GM18505 (cell line): Measurements from ENCODE around the gene CNGA3.
"Not testable (repeated sequence)": the region's sequence is repeated elsewhere in the genome, so short reads cannot be mapped to it uniquely, and the experiment has no call there.

Experiments
- ATAC-seq: cut with Tn5 transposase; IDR thresholded peaks from one replicate; pipeline ENCODE4 v1.9.1; 2021; ENCODE audit not compliant: unreplicated experiment
- POLR2A ChIP-seq: IDR thresholded peaks from 4 replicates; pipeline ENCODE4 v1.6.1; 2011; ENCODE audit warnings: borderline replicate concordance; ENCODE audit not compliant: insufficient read depth, insufficient read length; ENCODE audit errors: extremely low read depth

The CNGA3 gene

GRCh38 chr2:98416383-98417159 is 70.3 kb downstream of the CNGA3 start:
- TF ChIP-seq POLR2A = no peak
- no peak for ATAC-seq

DNA sequence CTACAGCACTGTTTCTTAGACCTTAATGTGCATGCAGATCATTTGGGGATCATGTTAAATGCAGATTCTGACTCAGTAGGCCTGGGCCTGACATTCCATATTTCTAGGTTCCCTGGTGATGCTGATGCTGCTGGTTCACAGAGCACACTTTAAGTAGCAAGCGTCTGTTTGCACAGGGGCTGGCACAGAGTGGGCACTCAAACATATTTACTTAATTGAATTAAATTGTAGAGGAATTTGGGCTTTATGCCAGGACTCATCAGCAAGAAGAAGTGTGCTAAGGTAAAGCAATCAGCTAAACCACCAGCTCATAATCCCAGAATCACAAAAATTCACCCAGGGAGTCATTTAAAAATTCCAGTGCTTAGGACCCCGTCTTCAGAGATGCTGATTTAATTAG is 73.3 kb downstream of the CNGA3 start:
- no peak for TF ChIP-seq POLR2A
- ATAC-seq = no peak

GRCh38 chr2:98419977-98420725 is 73.9 kb downstream of the CNGA3 start:
- no peak for TF ChIP-seq POLR2A
- no peak for ATAC-seq

GRCh38 chr2:98422449-98422848 is 76.2 kb downstream of the CNGA3 start:
- no peak for TF ChIP-seq POLR2A
- ATAC-seq = no peak

- TF ChIP-seq POLR2A = no peak
- no peak for ATAC-seq
Measured at GRCh38 chr2:98426771-98427170, 80.5 kb downstream of the CNGA3 start.

DNA sequence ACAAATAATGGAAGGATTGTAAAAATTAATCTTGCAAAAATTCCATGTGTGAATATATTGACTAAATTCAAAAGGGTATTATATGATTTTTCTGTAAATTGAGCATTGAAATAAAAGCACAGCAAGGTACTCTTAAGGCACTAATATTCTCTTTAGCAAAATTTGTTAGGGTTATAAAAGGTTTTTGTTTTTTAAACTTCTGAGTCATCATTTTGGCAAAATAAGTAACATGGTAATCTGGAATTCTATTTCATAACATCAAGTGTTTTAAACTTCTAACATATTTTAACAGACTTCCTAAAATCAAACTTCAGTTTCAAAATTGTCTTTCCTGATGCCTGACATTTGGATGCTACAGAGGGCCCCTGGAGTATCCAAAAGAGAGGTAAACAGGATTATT is 85.9 kb downstream of the CNGA3 start:
- ATAC-seq = no peak
- no peak for TF ChIP-seq POLR2A

DNA sequence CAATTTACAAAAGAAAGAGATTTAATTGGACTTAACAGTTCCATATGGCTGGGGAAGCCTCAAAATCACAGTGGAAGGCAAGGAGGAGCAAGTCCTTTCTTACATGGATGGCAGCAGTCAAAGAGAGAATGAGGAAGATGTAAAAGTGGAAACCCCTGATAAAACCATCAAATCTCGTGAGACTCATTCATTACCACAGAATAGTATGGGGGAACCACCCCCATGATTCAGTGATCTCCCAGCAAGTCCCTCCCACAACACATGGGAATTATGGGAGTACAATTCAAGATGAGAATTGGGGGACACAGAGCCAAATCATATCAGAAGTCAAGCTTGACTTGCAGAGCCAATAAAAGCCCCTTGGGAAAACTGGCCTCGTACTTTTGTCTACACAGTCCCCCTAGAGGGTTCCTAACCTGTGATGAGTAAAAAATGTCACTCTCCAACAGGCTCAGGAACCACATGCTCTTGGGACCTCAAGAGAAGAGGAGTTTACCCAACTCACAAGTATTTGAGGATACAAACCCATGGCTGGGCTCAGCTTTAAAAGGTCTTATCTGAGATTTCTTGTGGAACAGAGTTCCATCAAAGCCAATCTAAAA is 87.2 kb downstream of the CNGA3 start:
- no peak for ATAC-seq
- no peak for TF ChIP-seq POLR2A

DNA sequence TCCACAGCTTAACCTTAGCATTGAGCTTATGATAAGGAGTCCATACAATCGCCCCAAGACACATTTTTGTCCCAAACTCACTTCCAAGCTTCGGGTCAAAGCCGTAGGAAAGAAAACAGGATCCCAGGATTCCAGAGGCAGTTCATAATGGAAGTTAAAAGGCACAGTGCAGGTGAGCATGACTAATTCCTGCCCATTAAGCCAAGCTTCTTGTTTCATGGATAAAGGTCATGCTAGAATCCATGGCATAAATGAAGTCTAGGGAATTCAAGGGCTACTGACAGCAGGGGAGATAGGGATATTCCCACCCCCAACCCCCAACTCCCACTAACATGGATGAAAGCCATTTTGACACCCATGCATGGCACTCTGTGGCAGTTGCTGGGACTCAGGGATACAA is 88.2 kb downstream of the CNGA3 start:
- ATAC-seq = no peak
- TF ChIP-seq POLR2A = no peak

DNA sequence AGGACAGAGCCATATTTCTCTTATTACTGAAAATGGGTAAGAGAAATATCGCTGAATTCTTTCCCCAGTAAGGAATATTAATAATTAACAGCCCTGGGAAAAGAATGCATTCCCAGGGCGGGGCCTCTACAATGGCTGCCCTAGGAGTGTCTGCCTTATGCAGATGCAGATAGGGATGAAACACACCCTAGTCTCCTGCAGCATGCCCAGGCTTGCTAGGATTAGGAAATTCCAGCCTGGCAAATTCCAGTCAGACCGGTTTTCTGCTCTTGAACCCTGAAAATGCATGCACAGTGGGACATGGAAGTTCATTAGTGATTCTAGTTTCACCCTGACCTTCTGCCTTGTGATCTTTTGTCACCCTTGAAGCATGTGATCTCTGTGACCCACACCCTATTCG is 89.4 kb downstream of the CNGA3 start:
- not testable (repeated sequence) for ATAC-seq

DNA sequence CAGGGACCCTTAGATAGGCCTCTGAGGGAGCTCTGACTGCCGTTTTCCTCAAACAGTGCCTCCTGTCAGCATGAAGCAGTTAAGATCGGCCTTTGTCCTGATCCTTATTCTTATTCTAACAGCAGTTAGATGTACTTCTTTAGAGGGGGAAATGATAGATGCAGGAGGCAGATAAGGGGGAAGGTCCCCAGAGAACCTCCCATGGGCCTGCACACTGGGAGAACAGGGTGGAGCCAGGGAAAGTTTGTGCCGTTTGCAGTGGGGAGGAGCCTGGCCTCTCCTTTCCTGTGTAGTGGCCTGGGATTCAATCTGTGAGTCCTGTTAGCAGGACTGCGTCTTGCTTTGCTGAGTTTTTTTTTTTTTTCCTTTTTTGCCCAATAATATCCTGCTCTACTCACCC is 90.5 kb downstream of the CNGA3 start:
- no peak for ATAC-seq
- TF ChIP-seq POLR2A = no peak

GRCh38 chr2:98438190-98439133 is 92.2 kb downstream of the CNGA3 start:
- no peak for TF ChIP-seq POLR2A
- ATAC-seq = no peak

- no peak for ATAC-seq
- no peak for TF ChIP-seq POLR2A
Measured at GRCh38 chr2:98441706-98442450, 95.6 kb downstream of the CNGA3 start.
